ENCODE data around the gene INHBA. TPM values are rescaled to one million over a fixed set of nuclear protein-coding genes. Genes with fewer than 3 reads are reported as not detected.

The INHBA gene
- total and polyA plus RNA-seq, 2 donors (not counting 3 experiments of a cell fraction or from before 2014, with no cell fraction given): 22.9 to 23.2 TPM

DNA sequence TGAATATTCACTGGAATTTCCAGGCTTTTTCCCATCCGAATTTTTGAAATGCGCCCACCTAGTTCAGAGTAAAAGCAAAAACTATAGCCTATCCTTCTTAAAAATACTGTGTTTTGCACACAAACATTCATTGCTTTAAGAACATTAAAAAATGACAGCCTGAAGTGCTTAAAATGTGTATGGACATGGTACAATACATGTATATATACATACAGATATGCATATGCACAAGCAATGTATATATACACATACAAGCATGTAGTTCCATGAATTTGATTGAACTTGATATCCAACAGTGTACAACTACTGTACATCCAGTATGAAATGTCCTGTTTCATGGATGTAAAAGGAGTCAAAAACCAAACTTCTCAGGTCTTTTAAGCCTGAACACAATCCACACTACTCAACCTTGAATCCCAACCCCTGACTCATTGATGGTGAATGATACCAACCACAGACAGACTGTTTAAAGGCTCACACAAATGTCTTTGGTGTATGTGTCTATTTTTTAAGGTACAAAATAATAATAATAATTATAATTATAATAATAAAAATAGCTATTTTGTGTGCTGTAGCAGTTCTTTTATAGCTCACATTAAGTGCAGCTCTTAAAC, 14.8 kb downstream of the INHBA start:
- Histone ChIP-seq H3K36me3 (ENCODE audit: control insufficient read depth in 2 of 2, extremely low read depth in 1 of 2, insufficient read depth in 2 of 2, low read length in 2 of 2) (peaks cover 11 to 15% of the 10 kb centered on the region in 2 experiments), H4K20me1 (replicated peaks; ENCODE audit: control insufficient read depth, extremely low read depth, insufficient read depth, low read length) (no peaks in the 10 kb centered on the region), H3K4me2 (ENCODE audit: insufficient read depth, low read length) (no peak overlapping the region), H3K9me3 (replicated peaks; ENCODE audit: control insufficient read depth, insufficient read depth, low read length) (no peaks in the 10 kb centered on the region), H3K4me1 (ENCODE audit: control insufficient read depth, extremely low read depth, insufficient read depth, low read length) (peaks cover 36% of the 10 kb centered on the region), H3K4me3 (replicated peaks in 1 of 3; ENCODE audit: insufficient read depth in 1 of 3, low read depth in 1 of 3, low read length in 3 of 3) (no peak overlapping the region), H3K79me2 (ENCODE audit: control insufficient read depth, insufficient read depth, low read length) (peaks cover 19% of the 10 kb centered on the region), H3K9me1 (replicated peaks; ENCODE audit: control insufficient read depth, extremely low read depth, insufficient read depth, low read length) (no peaks in the 10 kb centered on the region), H3K9ac (replicated peaks; ENCODE audit: extremely low read depth, insufficient read depth, low read length) (no peak overlapping the region), H3K27me3 (ENCODE audit: control insufficient read depth in 2 of 2, insufficient read depth in 2 of 2, low read length in 2 of 2) (no peaks in the 10 kb centered on the region), H2AFZ (ENCODE audit: low read depth, low read length) (no peak overlapping the region), H3K27ac (ENCODE audit: insufficient read depth, low read depth, low read length) (no peak overlapping the region)
- ChIA-PET POLR2A (no interaction called here), CTCF (interaction anchor here (1.3 to 1.7 kb wide), 2 partner anchors 17 to 1456 kb away, joined by 4 read pairs; no protein-coding TSS in a partner anchor)
- dilution Hi-C loops (cut with MboI; ENCODE audit: extremely low pct_ligation_motif_present, low sequenced_read_pairs): no loop called here
- TF ChIP-seq, protein P1, sequence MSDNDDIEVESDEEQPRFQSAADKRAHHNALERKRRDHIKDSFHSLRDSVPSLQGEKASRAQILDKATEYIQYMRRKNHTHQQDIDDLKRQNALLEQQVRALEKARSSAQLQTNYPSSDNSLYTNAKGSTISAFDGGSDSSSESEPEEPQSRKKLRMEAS (IDR thresholded peaks at IDR 0.05; ENCODE audit: insufficient read depth, insufficient read length): no peak
- no peak for TF ChIP-seq FOS (IDR thresholded peaks at IDR 0.05; ENCODE audit: borderline replicate concordance, insufficient read depth, low read length)
- TF ChIP-seq MYC (IDR thresholded peaks at IDR 0.05; ENCODE audit: low read depth, low read length): no peak
- no peak for DNase-seq (ENCODE audit: low read depth, low spot score)
- BruUV-seq (replicated peaks): no TSS peak
- FAIRE-seq: no peak
- intact Hi-C loops (cut with micrococcal nuclease): no loop called here

DNA sequence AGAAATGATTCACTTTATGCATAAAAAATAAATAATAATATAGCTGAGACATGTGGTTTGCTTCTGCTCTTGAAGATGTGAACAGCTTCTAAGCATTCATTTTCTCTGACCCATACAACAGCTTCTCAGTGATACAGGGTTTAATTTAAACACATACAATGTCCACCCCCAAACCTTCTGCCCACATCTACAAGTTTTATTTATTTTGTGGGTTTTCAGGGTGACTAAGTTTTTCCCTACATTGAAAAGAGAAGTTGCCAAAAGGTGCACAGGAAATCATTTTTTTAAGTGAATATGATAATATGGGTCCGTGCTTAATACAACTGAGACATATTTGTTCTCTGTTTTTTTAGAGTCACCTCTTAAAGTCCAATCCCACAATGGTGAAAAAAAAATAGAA, 17.2 kb downstream of the INHBA start:
- CTCF ChIA-PET: interaction anchor here (0.9 to 1.6 kb wide), 5 partner anchors 9 to 1453 kb away, joined by 3 to 6 read pairs (median 4); no protein-coding TSS in a partner anchor
- Histone ChIP-seq H3K9me3 (replicated peaks; ENCODE audit: control insufficient read depth, insufficient read depth, low read length) (no peaks in the 10 kb centered on the region), H3K27me3 (ENCODE audit: control insufficient read depth in 2 of 2, insufficient read depth in 2 of 2, low read length in 2 of 2) (no peaks in the 10 kb centered on the region), H3K79me2 (ENCODE audit: control insufficient read depth, insufficient read depth, low read length) (peaks cover 3% of the 10 kb centered on the region), H3K4me3 (replicated peaks in 1 of 3; ENCODE audit: insufficient read depth in 1 of 3, low read depth in 1 of 3, low read length in 3 of 3) (no peak overlapping the region), H3K27ac (ENCODE audit: insufficient read depth, low read depth, low read length) (peak overlapping the region; percentile 35), H3K4me2 (ENCODE audit: insufficient read depth, low read length) (peak overlapping the region; percentile 52), H2AFZ (ENCODE audit: low read depth, low read length) (no peak overlapping the region), H3K9me1 (replicated peaks; ENCODE audit: control insufficient read depth, extremely low read depth, insufficient read depth, low read length) (no peaks in the 10 kb centered on the region), H3K36me3 (ENCODE audit: control insufficient read depth in 2 of 2, extremely low read depth in 1 of 2, insufficient read depth in 2 of 2, low read length in 2 of 2) (peaks cover 9 to 13% of the 10 kb centered on the region in 2 experiments), H3K4me1 (ENCODE audit: control insufficient read depth, extremely low read depth, insufficient read depth, low read length) (peaks cover 24% of the 10 kb centered on the region), H4K20me1 (replicated peaks; ENCODE audit: control insufficient read depth, extremely low read depth, insufficient read depth, low read length) (no peaks in the 10 kb centered on the region), H3K9ac (replicated peaks; ENCODE audit: extremely low read depth, insufficient read depth, low read length) (peak overlapping the region; percentile 19)
- peak; percentile 57 for FAIRE-seq
- no peak for TF ChIP-seq MYC (IDR thresholded peaks at IDR 0.05; ENCODE audit: low read depth, low read length)
- TF ChIP-seq, protein P1 (IDR thresholded peaks at IDR 0.05; ENCODE audit: insufficient read depth, insufficient read length): no peak
- TF ChIP-seq POLR2A (IDR thresholded peaks at IDR 0.05; ENCODE audit: low read depth, low read length): no peak
- TF ChIP-seq GATA2 (IDR thresholded peaks at IDR 0.05; ENCODE audit: insufficient read depth, insufficient read length, low read depth, low read length): peak; percentile 28
- no peak for TF ChIP-seq CTCF (IDR thresholded peaks at IDR 0.05; ENCODE audit: extremely low read depth in 1 of 2, insufficient read depth in 1 of 2, low read depth in 1 of 2, low read length in 2 of 2)
- peak; percentile 53 for TF ChIP-seq FOS (IDR thresholded peaks at IDR 0.05; ENCODE audit: borderline replicate concordance, insufficient read depth, low read length)
- TF ChIP-seq EZH2 (IDR thresholded peaks at IDR 0.05; ENCODE audit: borderline replicate concordance, low read depth, low read length, severe bottlenecking): no peak
- peak; percentile 45 for TF ChIP-seq POLR2AphosphoS5 (IDR thresholded peaks at IDR 0.05; ENCODE audit: insufficient read depth, low read depth, low read length)
- TF ChIP-seq JUN (IDR thresholded peaks at IDR 0.05; ENCODE audit: borderline replicate concordance, insufficient read depth, insufficient read length, low read depth): peak; percentile 48
- no TSS peak for BruUV-seq (replicated peaks)
- POLR2A ChIA-PET: no interaction called here
- dilution Hi-C loops (cut with MboI; ENCODE audit: extremely low pct_ligation_motif_present, low sequenced_read_pairs) (no loop called here), intact Hi-C loops (cut with micrococcal nuclease) (loop anchor here (1.0 kb wide), 1 partner anchor 10 kb away; no protein-coding TSS in a partner anchor)
- peak; percentile 76 for DNase-seq (ENCODE audit: low read depth, low spot score)
